GM21515 (cell line): ENCODE results near the gene SON.
"Not testable (repeated sequence)": the region's sequence is repeated elsewhere in the genome, so short reads cannot be mapped to it uniquely, and the experiment has no call there.

Experiments used
- ATAC-seq: cut with Tn5 transposase; IDR thresholded peaks from one replicate; pipeline ENCODE4 v1.9.1; 2021; ENCODE audit not compliant: unreplicated experiment

The SON gene

GRCh38 chr21:33572350-33572749 lies 29.5 kb downstream of the SON start:
- ATAC-seq, result no peak

DNA sequence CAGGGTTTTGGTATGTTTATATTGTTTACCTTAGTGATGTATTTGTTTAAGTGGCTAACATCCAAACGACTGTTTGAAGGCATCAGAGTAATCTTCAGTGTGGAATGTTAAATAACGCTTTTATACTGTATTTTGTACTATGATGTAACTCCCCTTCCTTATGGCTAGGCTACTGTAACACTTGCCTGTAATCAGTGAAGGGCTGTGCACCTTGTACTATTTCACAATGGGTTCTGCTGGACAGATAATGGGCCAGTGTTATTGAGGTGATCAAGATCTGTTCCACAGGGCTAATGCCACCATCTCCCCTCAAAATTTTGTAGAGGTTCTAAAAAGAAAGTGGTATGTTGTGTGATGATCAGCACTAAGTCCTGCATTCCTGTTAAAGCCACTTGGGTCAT lies 33.9 kb downstream of the SON start:
- ATAC-seq, result not testable (repeated sequence)

DNA sequence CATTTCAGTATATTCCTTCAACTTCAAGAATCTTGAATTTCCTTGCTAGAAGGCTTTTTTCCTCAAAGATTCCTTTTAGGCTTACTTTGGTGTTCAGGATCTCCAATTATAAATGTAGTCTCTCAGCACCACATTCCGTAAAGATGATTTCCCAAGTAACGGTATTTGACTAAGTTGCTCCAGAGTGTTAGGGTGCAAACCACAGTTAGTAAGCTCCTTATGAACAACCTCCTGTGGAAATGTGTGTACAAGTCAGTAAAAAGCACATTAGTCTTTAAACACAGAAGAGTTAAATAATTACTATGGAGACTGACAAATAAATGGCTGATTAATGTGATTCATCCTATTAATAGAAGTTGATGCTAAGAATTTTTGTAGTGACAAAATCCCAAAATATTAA lies 35.4 kb downstream of the SON start:
- ATAC-seq, result no peak

DNA sequence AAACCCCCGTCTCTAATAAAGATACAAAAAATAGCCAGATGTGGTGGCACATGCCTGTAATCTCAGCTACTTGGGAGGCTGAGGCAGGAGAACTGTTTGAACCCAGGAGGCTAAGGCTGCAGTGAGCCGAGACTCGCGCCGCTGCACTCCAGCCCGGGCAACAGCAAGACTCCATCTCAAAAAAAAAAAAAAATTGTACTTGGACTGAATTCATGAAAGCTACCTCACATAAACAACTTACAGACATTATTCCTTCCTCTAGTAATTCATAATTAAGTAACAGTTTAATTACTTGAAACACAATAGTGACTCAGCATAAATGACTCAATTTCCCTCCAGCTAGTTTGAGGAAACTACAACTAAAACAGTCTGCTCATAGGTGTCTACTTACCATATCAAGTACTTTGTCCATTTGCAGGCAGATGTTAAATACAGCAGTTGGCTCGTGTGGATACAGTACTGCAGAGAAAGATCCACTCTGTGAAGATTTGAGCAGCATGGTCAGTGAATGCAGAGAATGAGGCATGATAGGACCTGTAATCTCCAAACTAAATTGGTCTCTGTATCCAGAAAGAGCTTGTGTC lies 36.2 kb downstream of the SON start:
- ATAC-seq, result no peak

- no peak for ATAC-seq
These were observed 41.6 kb downstream of the SON start for GRCh38 chr21:33584455-33584854.

GRCh38 chr21:33586927-33587326 lies 44.1 kb downstream of the SON start:
- ATAC-seq, result no peak

- peak; percentile 25 for ATAC-seq
These were observed 45.1 kb downstream of the SON start for GRCh38 chr21:33587792-33588484.

- peak; percentile 87 for ATAC-seq
These were observed 45.9 kb downstream of the SON start, which contains the start of gene DONSON for GRCh38 chr21:33588485-33589335. TSS of gene DONSON (minus strand) at chr21:33588684. CDS start at chr21:33588641, 43 bp downstream.

- ATAC-seq, result no peak
These were observed 55.2 kb downstream of the SON start for GRCh38 chr21:33598051-33598450.

DNA sequence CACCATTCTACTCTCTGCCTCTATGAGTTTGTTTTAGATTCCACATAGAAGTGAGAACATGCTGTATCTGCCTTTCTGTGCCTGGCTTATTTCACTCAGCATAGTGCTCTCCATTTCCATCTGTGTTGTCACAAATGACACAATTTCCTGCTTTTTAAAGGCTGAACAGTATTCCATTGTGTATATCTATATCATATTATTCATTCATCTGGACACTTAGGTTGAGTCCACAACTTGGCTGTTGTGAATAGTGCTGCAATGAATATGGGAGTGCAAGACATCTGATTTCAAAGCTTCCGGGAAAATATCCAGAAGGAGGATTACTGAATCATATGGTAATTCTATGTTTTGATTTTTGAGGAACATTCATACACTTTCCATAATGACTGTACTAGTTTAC lies 65.7 kb downstream of the SON start:
- no peak for ATAC-seq

DNA sequence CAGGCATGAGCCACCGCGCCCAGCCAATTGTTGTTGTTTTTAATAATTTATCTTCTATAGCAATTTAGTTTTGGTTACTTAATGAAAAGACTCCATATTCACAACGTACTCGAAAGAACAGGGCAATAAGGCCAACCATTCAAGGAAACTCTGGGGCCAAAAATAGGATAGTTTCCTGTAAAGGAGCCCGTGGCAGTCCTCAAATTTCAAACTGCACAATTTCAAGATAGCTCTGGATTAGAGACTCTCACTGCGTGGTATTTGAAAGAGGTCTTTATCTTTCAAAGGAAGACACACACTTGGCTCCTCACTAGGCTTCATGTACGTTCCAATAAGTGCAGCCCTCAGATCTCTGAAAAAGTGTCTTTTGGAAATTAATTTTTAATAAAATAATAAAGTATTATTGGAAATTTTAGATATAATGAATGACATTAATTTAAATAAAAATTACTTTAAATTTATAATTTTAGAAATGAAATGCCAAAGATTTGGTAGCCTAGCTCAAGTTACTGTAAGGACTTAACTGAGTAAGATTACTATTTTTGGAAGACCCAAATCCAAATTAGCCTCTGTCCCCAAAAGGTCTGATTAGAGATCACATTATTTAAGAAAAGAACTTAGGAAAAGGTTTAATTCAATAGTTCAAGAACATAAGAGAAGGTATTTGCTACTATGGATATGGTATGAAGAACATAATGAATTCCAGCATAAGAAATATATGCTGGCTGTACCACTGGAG lies 68.3 kb downstream of the SON start:
- ATAC-seq, result no peak

- not testable (repeated sequence) for ATAC-seq
These were observed 74.7 kb downstream of the SON start for GRCh38 chr21:33617565-33617964.

DNA sequence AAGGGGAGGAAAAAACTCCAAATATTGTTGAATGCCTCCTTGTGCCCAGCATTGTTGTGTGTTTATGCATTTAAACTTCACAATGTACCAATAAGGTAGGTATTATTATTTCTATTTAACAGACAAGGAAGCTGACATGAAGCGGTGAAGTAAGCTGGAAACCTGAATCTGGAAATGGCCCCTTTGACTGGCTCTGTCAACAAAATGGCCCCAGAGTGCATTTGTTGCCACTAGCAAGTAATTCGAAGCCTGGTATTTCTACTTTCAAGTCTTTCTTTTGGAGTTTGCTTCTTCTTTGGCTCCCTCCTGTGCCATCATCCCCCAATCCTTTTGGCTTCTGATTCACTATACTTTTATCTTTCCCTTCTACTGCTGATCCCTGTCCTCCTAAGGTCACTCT lies 75.6 kb downstream of the SON start:
- ATAC-seq, result no peak

GRCh38 chr21:33619726-33620125 lies 76.9 kb downstream of the SON start:
- ATAC-seq, result no peak

DNA sequence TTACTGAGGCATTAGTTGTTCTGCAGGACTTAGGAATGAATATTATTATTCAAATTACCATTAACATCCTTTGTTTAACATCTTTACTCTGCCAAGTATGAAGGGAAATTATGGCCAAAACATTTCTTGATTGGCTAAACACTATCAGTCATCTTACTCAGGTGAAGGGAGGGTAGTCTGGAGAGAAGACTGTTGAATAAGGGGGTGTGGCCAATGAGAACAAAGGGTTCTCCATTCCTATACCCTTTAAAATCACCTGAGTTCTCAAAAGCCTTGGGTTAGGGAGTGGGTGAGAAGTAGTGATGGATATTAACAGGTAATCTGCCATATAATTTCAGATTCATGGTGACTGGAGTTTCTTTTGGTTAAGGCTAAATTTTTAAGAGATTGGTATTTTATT lies 79.4 kb downstream of the SON start:
- ATAC-seq, result no peak

GRCh38 chr21:33626151-33626550 lies 83.3 kb downstream of the SON start:
- not testable (repeated sequence) for ATAC-seq
